K562 (cell line): ENCODE measurements around the gene LMTK2.

Experiments
- CCAR2 ChIP-seq: fragments of 200-400 bp; formaldehyde crosslinking; IDR thresholded peaks from 2 replicates; pipeline ENCODE4 v1.6.1; 2017; ENCODE audit warnings: mild to moderate bottlenecking, low read depth, low read length
- CHD7 ChIP-seq: fragments of 200-600 bp; sonication (generic); IDR thresholded peaks from one replicate; pipeline ENCODE4 v1.6.1; 2012; ENCODE audit warnings: mild to moderate bottlenecking, low read depth, low read length, inconsistent platforms
- CTCF ChIP-seq, 3 experiments: IDR thresholded peaks in 2 of 3; conservative IDR thresholded peaks in 1 of 3; 2 replicates each; pipeline ENCODE4 v1.5.1; 2011 to 2012; ENCODE audit warnings: low read length in 3 of 3, mild to moderate bottlenecking in 3 of 3, control low read depth in 2 of 3, improper control_type of control experiment in 1 of 3, inconsistent platforms in 1 of 3, low read depth in 1 of 3, mixed read lengths in 1 of 3, moderate library complexity in 1 of 3; ENCODE audit not compliant: insufficient read depth in 2 of 3
- EGR1 ChIP-seq: fragments of 450-650 bp; conservative IDR thresholded peaks from 2 replicates; pipeline ENCODE4 v1.6.1; 2017; ENCODE audit warnings: mild to moderate bottlenecking
- ELK1 ChIP-seq: sonication (generic); formaldehyde crosslinking; IDR thresholded peaks from 2 replicates; pipeline ENCODE4 v1.8.1; 2022; ENCODE audit warnings: missing genetic modification reagents
- GATAD2B ChIP-seq: fragments of 450-650 bp; IDR thresholded peaks from 2 replicates; pipeline ENCODE4 v1.6.1; 2017; ENCODE audit warnings: mild to moderate bottlenecking, borderline replicate concordance
- POLR2A ChIP-seq: fragments of 450-650 bp; conservative IDR thresholded peaks from 2 replicates; pipeline ENCODE4 v1.6.1; 2016
- RBM22 ChIP-seq: fragments of 200-400 bp; formaldehyde crosslinking; IDR thresholded peaks from 2 replicates; pipeline ENCODE4 v1.6.1; 2018; ENCODE audit warnings: low read length, low read depth; ENCODE audit not compliant: poor library complexity, severe bottlenecking
- TEAD4 ChIP-seq, 2 experiments: sonication (generic) in 1 of 2; formaldehyde crosslinking in 1 of 2; IDR thresholded peaks; 2 replicates each; pipeline versions ENCODE4 v1.6.1 to v1.8.0; 2012 to 2022; ENCODE audit warnings: borderline replicate concordance in 1 of 2, inconsistent platforms in 1 of 2, low read length in 1 of 2, mild to moderate bottlenecking in 1 of 2, missing genetic modification reagents in 1 of 2
- TSC22D4 ChIP-seq: fragments of 450-650 bp; IDR thresholded peaks from 2 replicates; pipeline ENCODE4 v1.6.1; 2016; ENCODE audit warnings: missing genetic modification characterization, missing biosample characterization, control low read depth
- YBX1 ChIP-seq: fragments of 450-650 bp; IDR thresholded peaks from 2 replicates; pipeline ENCODE4 v1.7.1; 2016; ENCODE audit warnings: mild to moderate bottlenecking
- ZFP36 ChIP-seq: fragments of 150-350 bp; IDR thresholded peaks from 2 replicates; pipeline ENCODE4 v1.6.1; 2018; ENCODE audit warnings: low read length, low read depth; ENCODE audit not compliant: partially characterized antibody
- ZNF24 ChIP-seq: fragments of 450-650 bp; IDR thresholded peaks from 2 replicates; pipeline ENCODE4 v1.6.1; 2016
- ZNF830 ChIP-seq: fragments of 250-450 bp; sonication (Bioruptor Pico); IDR thresholded peaks from 2 replicates; pipeline ENCODE4 v1.5.0; 2021; ENCODE audit warnings: mild to moderate bottlenecking

GRCh38 chr7:98194672-98195457 is 88.2 kb downstream of the LMTK2 start:
- TF ChIP-seq CTCF (IDR thresholded peaks at IDR 0.05 in 2 of 3, conservative IDR thresholded peaks at IDR 0.05 in 1 of 3; ENCODE audit: insufficient read depth in 2 of 3, low read depth in 1 of 3, low read length in 3 of 3): no peak
- TF ChIP-seq ZNF830 (CRISPR knock-in tag): no peak
- TF ChIP-seq ELK1 (CRISPR knock-in tag): no peak
- no peak for TF ChIP-seq CCAR2
- no peak for TF ChIP-seq ZNF24
- TF ChIP-seq YBX1: no peak
- TF ChIP-seq ZFP36: no peak
- TF ChIP-seq POLR2A: no peak
- no peak for TF ChIP-seq GATAD2B
- no peak for TF ChIP-seq TEAD4 (IDR thresholded peaks at IDR 0.05; ENCODE audit: low read length)
- no peak for TF ChIP-seq TEAD4 (CRISPR knock-in tag; IDR thresholded peaks at IDR 0.05; ENCODE audit: borderline replicate concordance)
- TF ChIP-seq EGR1: no peak
- TF ChIP-seq TSC22D4 (tag): no peak
- no peak for TF ChIP-seq RBM22
- TF ChIP-seq CHD7: no peak
